ENCODE data around the gene LEP.

- TF ChIP-seq POLR2AphosphoS5 (IDR thresholded peaks at IDR 0.05; ENCODE audit: low read depth, low read length): no peak
- no peak for TF ChIP-seq FOXM1 (IDR thresholded peaks at IDR 0.05; ENCODE audit: low read depth)
- TF ChIP-seq, protein P1, sequence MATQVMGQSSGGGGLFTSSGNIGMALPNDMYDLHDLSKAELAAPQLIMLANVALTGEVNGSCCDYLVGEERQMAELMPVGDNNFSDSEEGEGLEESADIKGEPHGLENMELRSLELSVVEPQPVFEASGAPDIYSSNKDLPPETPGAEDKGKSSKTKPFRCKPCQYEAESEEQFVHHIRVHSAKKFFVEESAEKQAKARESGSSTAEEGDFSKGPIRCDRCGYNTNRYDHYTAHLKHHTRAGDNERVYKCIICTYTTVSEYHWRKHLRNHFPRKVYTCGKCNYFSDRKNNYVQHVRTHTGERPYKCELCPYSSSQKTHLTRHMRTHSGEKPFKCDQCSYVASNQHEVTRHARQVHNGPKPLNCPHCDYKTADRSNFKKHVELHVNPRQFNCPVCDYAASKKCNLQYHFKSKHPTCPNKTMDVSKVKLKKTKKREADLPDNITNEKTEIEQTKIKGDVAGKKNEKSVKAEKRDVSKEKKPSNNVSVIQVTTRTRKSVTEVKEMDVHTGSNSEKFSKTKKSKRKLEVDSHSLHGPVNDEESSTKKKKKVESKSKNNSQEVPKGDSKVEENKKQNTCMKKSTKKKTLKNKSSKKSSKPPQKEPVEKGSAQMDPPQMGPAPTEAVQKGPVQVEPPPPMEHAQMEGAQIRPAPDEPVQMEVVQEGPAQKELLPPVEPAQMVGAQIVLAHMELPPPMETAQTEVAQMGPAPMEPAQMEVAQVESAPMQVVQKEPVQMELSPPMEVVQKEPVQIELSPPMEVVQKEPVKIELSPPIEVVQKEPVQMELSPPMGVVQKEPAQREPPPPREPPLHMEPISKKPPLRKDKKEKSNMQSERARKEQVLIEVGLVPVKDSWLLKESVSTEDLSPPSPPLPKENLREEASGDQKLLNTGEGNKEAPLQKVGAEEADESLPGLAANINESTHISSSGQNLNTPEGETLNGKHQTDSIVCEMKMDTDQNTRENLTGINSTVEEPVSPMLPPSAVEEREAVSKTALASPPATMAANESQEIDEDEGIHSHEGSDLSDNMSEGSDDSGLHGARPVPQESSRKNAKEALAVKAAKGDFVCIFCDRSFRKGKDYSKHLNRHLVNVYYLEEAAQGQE (IDR thresholded peaks at IDR 0.05; ENCODE audit: low read depth, low read length): no peak
- TF ChIP-seq RFX5 (IDR thresholded peaks at IDR 0.05; ENCODE audit: low read length): no peak
- TF ChIP-seq, protein P2, sequence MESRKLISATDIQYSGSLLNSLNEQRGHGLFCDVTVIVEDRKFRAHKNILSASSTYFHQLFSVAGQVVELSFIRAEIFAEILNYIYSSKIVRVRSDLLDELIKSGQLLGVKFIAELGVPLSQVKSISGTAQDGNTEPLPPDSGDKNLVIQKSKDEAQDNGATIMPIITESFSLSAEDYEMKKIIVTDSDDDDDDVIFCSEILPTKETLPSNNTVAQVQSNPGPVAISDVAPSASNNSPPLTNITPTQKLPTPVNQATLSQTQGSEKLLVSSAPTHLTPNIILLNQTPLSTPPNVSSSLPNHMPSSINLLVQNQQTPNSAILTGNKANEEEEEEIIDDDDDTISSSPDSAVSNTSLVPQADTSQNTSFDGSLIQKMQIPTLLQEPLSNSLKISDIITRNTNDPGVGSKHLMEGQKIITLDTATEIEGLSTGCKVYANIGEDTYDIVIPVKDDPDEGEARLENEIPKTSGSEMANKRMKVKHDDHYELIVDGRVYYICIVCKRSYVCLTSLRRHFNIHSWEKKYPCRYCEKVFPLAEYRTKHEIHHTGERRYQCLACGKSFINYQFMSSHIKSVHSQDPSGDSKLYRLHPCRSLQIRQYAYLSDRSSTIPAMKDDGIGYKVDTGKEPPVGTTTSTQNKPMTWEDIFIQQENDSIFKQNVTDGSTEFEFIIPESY (IDR thresholded peaks at IDR 0.05; ENCODE audit: borderline replicate concordance, low read depth): no peak
- no peak for TF ChIP-seq MXI1 (IDR thresholded peaks at IDR 0.05; ENCODE audit: low read depth, low read length)
- no peak for TF ChIP-seq CTCF (IDR thresholded peaks at IDR 0.05)
- TF ChIP-seq ELF1 (IDR thresholded peaks at IDR 0.05): no peak
- TF ChIP-seq NFIC (IDR thresholded peaks at IDR 0.05; ENCODE audit: borderline replicate concordance): no peak
- no peak for TF ChIP-seq PBX3 (IDR thresholded peaks at IDR 0.05)
- TF ChIP-seq RAD21 (IDR thresholded peaks at IDR 0.05; ENCODE audit: low read length): no peak
Measured at GRCh38 chr7:128210590-128211570, 30.2 kb upstream of the LEP start.

Measured in SK-N-SH (cell line).